Esophagus (tissue), 2 donors: ENCODE measurements around the gene PTPRM. TPM values are rescaled to one million over a fixed set of nuclear protein-coding genes. Genes with fewer than 3 reads are reported as not detected.

Source experiments
- H3K27ac ChIP-seq, 2 donors: one replicate each; pipeline ENCODE4 v1.5.1; 2013; ENCODE audit warnings: low read depth in 2 of 2, mild to moderate bottlenecking in 2 of 2, inconsistent platforms in 1 of 2, low read length in 1 of 2, moderate library complexity in 1 of 2
- H3K27me3 ChIP-seq, 2 donors: one replicate each; pipeline ENCODE4 v1.6.1; 2013; ENCODE audit warnings: low read length in 2 of 2, control low read depth in 1 of 2, mild to moderate bottlenecking in 1 of 2; ENCODE audit not compliant: insufficient read depth in 2 of 2, control insufficient read depth in 1 of 2
- H3K36me3 ChIP-seq, 2 donors: one replicate each; pipeline ENCODE4 v1.6.1; 2013; ENCODE audit warnings: low read length in 1 of 2; ENCODE audit not compliant: control insufficient read depth in 2 of 2, insufficient read depth in 2 of 2
- H3K4me1 ChIP-seq, 2 donors: one replicate each; pipeline ENCODE4 v1.6.1; 2013; ENCODE audit warnings: low read length in 1 of 2; ENCODE audit not compliant: control insufficient read depth in 2 of 2, insufficient read depth in 2 of 2
- H3K4me3 ChIP-seq, 2 donors: one replicate each; pipeline ENCODE4 v1.5.1; 2013; ENCODE audit warnings: low read length in 2 of 2, mild to moderate bottlenecking in 2 of 2, low read depth in 1 of 2, moderate library complexity in 1 of 2
- H3K9me3 ChIP-seq, 2 donors: one replicate each; pipeline ENCODE4 v1.6.1; 2013; ENCODE audit warnings: mild to moderate bottlenecking in 2 of 2, low read depth in 1 of 2, low read length in 1 of 2, moderate library complexity in 1 of 2; ENCODE audit not compliant: control insufficient read depth in 2 of 2, insufficient read depth in 1 of 2
- WGBS, 2 donors: extraction: QIAGEN DNeasy Blood & Tissue Kit; methylation state at CpG; one replicate each; pipeline ENCODE4 v1.1.7; 2013; 5-methylcytosine and 5-hydroxymethylcytosine counted together
- polyA plus RNA-seq, 2 donors: library from polyadenylated mRNA; stranded (reverse); fragments of 200-250 nt; gene quantifications; one replicate each; pipeline ENCODE4 v1.2.3, GENCODE V29; 2013
- donor health status: healthy with polysubstance abuse.
- donor health status: Bipolar disorder and iron deficiency.

PTPRM gene
- polyA plus RNA-seq, 2 donors: 6.3 to 10.4 TPM

DNA sequence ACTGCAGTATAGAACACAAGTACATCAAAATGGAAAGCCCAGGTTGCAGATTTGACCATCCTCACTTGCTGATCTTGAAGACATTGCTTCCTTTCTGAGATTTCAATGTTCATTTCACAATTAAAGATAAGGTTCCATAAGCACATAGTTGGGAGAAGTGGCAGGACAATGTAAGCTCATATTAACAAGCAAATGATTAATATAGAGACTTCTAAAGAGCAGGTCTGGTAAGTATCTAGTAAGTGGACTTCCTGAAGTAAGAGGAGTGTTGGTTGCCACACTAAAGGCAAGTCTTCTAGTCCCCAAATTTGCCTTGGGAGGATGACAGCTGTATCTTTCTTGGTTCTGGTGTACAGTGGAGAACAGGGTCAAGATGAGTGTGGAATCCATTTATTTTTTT, 1.4 kb upstream of the PTPRM start:
- Histone ChIP-seq H3K4me3 (no peak overlapping the region), H3K4me1 (peaks cover 0 to 2% of the 10 kb centered on the region in 2 donors), H3K36me3 (no peaks in the 10 kb centered on the region), H3K9me3 (no peaks in the 10 kb centered on the region), H3K27ac (peak overlapping the region; percentile 58 to 91), H3K27me3 (no peaks in the 10 kb centered on the region)

DNA sequence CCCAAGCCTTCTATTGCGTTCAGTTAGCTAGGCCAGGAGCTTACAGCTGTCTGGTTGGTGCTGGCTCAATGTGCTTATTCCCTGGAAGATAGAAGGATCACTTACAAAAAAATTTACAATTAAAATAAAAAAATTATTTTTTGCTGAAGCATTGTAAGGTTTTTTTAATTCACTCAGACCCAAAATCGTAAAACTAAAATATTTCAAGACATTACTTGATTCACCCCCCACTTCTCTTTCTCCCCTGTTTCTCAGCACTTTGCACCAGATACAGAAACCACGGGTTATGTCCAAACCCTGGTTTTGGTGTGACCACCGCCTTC, 911 bp upstream of the PTPRM start:
- H3K36me3 ChIP-seq: no peaks in the 10 kb centered on the region
- WGBS, 2 donors: 18 to 22% methylated on average over 4 of the region's 4 CpGs
- peaks cover 0 to 2% of the 10 kb centered on the region in 2 donors for H3K4me1 ChIP-seq
- H3K9me3 ChIP-seq: no peaks in the 10 kb centered on the region
- no peaks in the 10 kb centered on the region for H3K27me3 ChIP-seq
- H3K27ac ChIP-seq: peak overlapping the region; percentile 91
- H3K4me3 ChIP-seq: peak overlapping the region; percentile 59 to 62

DNA sequence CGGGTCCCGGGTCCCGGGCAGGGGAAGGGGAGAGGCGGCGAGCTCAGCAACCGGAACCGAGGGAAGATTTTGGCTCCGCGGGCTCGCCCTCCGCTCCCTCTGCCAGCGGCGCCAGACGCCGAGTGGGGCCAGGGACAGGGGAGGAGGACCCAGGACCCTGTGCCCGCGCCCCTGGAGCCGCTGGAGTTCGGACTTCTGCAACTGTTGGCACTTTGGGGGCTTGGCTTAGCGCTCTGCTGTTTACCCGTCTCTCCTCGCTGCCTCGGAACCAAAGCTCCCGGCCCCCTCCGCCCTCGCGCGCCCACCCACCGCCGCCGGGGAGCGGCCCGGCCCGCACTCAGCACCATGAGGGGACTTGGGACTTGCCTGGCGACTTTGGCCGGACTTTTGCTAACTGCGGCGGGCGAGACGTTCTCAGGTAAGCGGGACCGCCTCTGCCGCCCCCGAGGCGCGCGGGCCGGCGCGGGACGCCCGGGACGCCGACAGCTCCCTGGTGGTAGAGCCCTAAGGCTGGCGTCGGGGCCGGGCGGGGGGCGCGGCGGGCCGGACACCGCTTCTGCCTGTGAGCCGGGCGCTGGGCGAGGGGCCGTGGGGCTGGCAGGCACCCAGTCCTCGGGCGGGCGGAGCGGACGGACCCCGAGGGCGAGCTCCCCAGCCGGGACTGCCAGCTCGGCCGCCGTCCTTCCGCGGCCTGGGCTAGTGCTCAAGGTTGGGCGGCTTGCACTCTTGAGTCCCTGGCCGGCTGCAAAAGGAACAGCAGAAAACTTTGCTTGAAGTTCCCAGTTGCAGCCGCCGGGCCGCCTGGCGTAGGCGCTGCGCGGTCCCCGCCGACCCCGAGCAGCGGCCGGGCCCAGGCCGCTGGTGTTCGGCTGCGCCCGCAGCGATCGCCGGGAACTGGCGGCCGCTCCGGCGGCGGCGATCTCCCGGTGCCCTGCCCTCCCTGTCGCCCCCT, 634 bp downstream of the PTPRM start:
- H3K36me3 ChIP-seq: no peaks in the 10 kb centered on the region
- peak overlapping the region; percentile 83 to 84 for H3K27ac ChIP-seq
- H3K9me3 ChIP-seq: no peaks in the 10 kb centered on the region
- peak overlapping the region; percentile 62 to 67 for H3K4me3 ChIP-seq
- H3K27me3 ChIP-seq: no peaks in the 10 kb centered on the region
- H3K4me1 ChIP-seq: peaks cover 0 to 2% of the 10 kb centered on the region in 2 donors
- 1% methylated on average over 72 to 109 of the region's 109 CpGs for WGBS, 2 donors

DNA sequence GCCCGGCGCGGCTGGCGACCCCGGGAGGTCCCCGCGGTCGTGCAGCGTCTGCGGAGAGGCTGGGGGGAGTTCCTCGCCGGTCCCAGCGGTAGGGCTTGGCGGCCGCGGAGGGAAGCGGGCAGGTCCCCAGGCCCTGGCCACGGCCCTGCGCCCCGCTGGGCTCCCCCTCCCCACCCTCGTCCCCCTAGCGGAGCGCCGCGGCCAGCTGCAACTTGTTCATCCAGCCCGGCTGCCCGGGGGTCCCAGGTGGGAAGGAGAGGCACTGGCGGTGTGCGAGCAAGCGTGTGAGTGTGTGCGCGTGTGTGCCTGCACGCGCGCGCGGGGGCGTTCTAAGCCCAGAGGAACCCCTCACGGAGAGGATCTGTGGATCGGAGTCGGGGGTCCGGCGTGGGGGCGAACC, 1.3 kb downstream of the PTPRM start:
- Histone ChIP-seq H3K4me1 (peaks cover 0 to 2% of the 10 kb centered on the region in 2 donors), H3K4me3 (peak overlapping the region; percentile 62 to 67)
- WGBS, 2 donors: 2% methylated on average over 35 to 44 of the region's 44 CpGs

DNA sequence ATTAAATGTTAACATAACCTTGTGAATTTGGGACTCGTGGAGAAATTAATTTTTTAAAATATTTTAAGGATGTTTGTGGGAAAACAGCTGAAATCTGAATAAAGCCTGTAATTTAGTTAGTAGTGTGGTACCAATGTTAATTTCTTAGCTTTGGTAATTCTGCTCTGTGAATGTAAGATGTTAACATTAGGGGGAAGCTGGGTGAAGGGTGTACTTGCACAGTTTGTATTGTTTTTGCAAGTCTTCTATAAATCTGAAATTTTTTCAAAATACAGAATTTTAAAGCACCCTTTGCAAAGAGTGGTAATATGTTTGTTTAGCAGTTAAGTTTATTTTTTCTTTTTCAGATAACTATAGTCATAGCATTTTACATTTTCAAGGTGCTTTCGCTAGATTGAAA, 4.5 kb downstream of the PTPRM start:
- Histone ChIP-seq H3K9me3 (no peaks in the 10 kb centered on the region), H3K36me3 (no peaks in the 10 kb centered on the region), H3K27ac (no peak overlapping the region), H3K27me3 (no peaks in the 10 kb centered on the region), H3K4me1 (no peaks in the 10 kb centered on the region), H3K4me3 (no peak overlapping the region)
- 84 to 85% methylated on average over 2 of the region's 2 CpGs for WGBS, 2 donors

More for the DNA sequence above, 1.3 kb downstream of the PTPRM start:
- H3K36me3 ChIP-seq: no peaks in the 10 kb centered on the region
- H3K9me3 ChIP-seq: no peaks in the 10 kb centered on the region
- H3K27ac ChIP-seq: peak overlapping the region; percentile 83 to 84
- no peaks in the 10 kb centered on the region for H3K27me3 ChIP-seq

DNA sequence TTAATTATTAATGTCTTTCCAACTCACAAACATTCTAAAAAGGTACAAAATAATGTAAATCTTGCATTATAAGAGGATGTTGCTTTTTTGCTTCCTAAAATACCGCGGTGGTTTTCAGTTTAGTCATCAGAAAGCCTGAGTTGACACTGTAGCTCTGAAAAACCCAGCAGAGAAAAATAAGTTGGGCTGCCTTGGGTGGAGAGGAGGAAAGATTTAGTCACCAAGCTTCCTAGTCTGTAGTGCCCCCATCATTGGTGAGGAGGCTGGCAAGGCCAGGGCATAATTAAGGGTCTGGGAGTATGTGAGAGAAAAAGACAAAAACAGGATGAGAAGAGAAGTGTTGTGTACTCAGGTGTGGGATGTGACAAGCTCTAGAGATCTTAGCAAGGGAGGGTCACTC, 5.7 kb downstream of the PTPRM start:
- Histone ChIP-seq H3K9me3 (no peaks in the 10 kb centered on the region), H3K36me3 (no peaks in the 10 kb centered on the region), H3K4me1 (no peaks in the 10 kb centered on the region), H3K27me3 (no peaks in the 10 kb centered on the region), H3K4me3 (no peak overlapping the region), H3K27ac (no peak overlapping the region)
- 63 to 69% methylated on average over 2 of the region's 2 CpGs for WGBS, 2 donors

DNA sequence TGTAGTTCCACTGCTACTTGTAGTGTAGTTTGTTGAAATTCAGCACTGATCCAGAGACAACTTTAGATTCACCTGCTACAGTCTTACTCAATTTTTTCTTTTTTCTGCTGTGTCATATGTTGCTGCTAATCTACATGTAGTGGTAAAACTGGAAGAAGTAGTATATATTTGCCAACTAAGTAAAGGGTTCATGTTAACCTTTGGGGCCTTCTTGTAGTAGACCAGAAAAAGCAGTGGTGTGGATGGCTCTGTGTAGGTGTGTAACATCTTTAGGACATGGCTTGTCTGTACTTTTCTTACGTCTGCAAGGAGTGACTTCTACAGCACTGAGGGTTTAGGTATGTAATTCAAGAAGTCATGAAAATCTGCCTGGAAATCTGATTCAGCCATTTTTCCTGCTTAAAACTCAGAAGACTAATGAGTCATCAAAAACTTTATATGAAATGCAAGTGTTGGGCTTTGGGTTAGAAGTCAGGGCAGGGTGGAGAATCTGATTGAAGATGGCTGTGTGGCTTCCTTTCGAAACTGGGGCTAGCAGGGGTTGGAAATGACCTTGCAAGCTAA, 8.4 kb downstream of the PTPRM start:
- Histone ChIP-seq H3K27ac (no peak overlapping the region), H3K36me3 (no peaks in the 10 kb centered on the region), H3K4me1 (no peaks in the 10 kb centered on the region), H3K27me3 (no peaks in the 10 kb centered on the region), H3K4me3 (no peak overlapping the region), H3K9me3 (no peaks in the 10 kb centered on the region)
- WGBS, 2 donors: 74 to 81% methylated on average over 2 of the region's 2 CpGs

DNA sequence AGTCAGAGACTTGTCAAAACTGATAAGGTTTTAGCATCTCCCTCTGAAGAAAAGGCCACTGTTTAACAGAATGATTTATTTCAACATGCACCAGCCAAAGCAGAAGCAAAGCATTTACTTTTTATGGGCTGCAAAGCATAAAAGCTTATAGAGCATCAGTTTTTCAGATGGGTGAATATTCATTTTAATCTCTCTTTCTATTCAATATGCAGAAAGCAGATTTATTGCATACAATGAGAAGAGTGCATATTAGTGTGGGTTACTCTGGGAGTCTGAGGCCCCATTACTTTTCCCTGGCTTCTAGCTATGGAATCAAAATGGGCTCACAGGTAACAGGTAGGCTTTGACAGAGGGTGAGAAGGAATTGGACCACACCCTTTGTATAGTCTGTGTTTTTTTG, 9.0 kb downstream of the PTPRM start:
- Histone ChIP-seq H3K36me3 (no peaks in the 10 kb centered on the region), H3K27me3 (no peaks in the 10 kb centered on the region), H3K27ac (no peak overlapping the region), H3K4me1 (no peaks in the 10 kb centered on the region), H3K9me3 (no peaks in the 10 kb centered on the region), H3K4me3 (no peak overlapping the region)

DNA sequence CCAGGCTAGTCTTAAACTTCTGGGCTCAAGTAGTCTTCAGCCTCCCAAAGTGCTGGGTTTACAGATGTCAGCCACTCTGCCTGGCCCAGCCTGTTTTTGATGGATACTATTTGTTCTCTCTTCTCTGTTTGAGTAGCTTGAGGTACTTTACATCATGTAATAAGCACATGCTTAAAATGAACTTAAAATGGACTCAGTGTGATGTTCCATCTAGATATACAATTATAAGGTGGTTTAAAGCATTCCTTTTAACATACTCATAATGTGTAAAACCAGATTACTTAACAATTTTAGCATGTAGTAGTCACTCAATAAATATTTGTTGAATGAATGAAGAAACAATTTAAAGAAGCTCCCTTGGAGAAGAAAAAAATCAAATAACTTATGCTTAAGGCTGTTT, 9.6 kb downstream of the PTPRM start:
- H3K27me3 ChIP-seq: no peaks in the 10 kb centered on the region
- H3K27ac ChIP-seq: no peak overlapping the region
- H3K36me3 ChIP-seq: no peaks in the 10 kb centered on the region
- no peaks in the 10 kb centered on the region for H3K9me3 ChIP-seq
- H3K4me3 ChIP-seq: no peak overlapping the region
- H3K4me1 ChIP-seq: no peaks in the 10 kb centered on the region

DNA sequence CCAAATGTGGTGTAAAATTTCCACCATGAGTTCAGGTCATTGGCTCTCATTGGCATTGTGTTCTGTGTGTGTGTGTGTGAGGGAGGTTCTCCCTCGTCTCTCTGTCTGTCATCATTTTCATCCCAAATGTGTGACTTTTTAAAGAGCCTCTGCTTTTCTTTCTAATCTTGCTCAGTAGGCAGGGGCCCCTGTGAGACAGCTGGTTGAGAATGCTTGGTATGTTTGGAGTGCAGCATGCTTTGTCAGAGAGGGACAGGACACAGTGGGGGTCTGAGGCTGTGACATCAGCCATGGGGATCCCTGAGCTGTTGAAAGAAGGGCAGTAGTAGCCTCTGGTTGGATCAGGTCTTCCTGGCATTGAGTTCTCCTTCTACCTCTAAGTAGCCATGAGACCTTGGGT, 10.6 kb downstream of the PTPRM start:
- H3K9me3 ChIP-seq: no peaks in the 10 kb centered on the region
- no peaks in the 10 kb centered on the region for H3K4me1 ChIP-seq
- H3K27me3 ChIP-seq: no peaks in the 10 kb centered on the region
- no peaks in the 10 kb centered on the region for H3K36me3 ChIP-seq
- H3K4me3 ChIP-seq: no peak overlapping the region
- H3K27ac ChIP-seq: no peak overlapping the region
- WGBS, 2 donors: 67 to 82% methylated on average over 1 of the region's 1 CpG
